KOPT-K1 (cell line): ENCODE measurements around the gene TBC1D14.
A peak's percentile ranks its signal among the peaks of the same experiment; 100 is the strongest.

ENCODE experiments used
- H3K27ac ChIP-seq: fragments of 200-600 bp; sonication (generic); 2 replicates; pipeline ENCODE4 v1.5.1; 2016; ENCODE audit warnings: antibody characterized with exemption, mild to moderate bottlenecking, low read depth, low read length; ENCODE audit not compliant: poor library complexity, severe bottlenecking
- H3K36me3 ChIP-seq: fragments of 200-600 bp; sonication (generic); 2 replicates; pipeline ENCODE4 v1.5.1; 2017; ENCODE audit warnings: antibody characterized with exemption, mild to moderate bottlenecking, low read length, moderate library complexity; ENCODE audit not compliant: insufficient read depth
- H3K9me3 ChIP-seq: fragments of 200-600 bp; sonication (generic); 2 replicates; pipeline ENCODE4 v1.5.1; 2017; ENCODE audit warnings: antibody characterized with exemption, low read length, mild to moderate bottlenecking; ENCODE audit not compliant: insufficient read depth, poor library complexity, severe bottlenecking

Gene TBC1D14

GRCh38 chr4:6940744-6941137 lies 31.1 kb downstream of the TBC1D14 start:
- Histone ChIP-seq H3K9me3 (no peaks in the 10 kb centered on the region), H3K36me3 (peaks cover 24% of the 10 kb centered on the region; the same call in 1 of the 2 replicates), H3K27ac (no peak overlapping the region)

- Histone ChIP-seq H3K27ac (peak overlapping the region; percentile 54), H3K36me3 (peaks cover 27% of the 10 kb centered on the region; the same call in 1 of the 2 replicates), H3K9me3 (no peaks in the 10 kb centered on the region)
Observed at GRCh38 chr4:6941796-6942195, 32.2 kb downstream of the TBC1D14 start.

GRCh38 chr4:6942238-6942800 lies 32.7 kb downstream of the TBC1D14 start:
- Histone ChIP-seq H3K36me3 (peaks cover 27% of the 10 kb centered on the region; the same call in 1 of the 2 replicates), H3K9me3 (no peaks in the 10 kb centered on the region), H3K27ac (peak overlapping the region; percentile 54)

GRCh38 chr4:6943012-6943884 lies 33.6 kb downstream of the TBC1D14 start:
- H3K9me3 ChIP-seq: no peaks in the 10 kb centered on the region
- H3K36me3 ChIP-seq: peaks cover 27% of the 10 kb centered on the region; the same call in 1 of the 2 replicates
- peak overlapping the region; percentile 54 for H3K27ac ChIP-seq

GRCh38 chr4:6943885-6944225 lies 34.2 kb downstream of the TBC1D14 start:
- peaks cover 23% of the 10 kb centered on the region; the same call in 1 of the 2 replicates for H3K36me3 ChIP-seq
- H3K27ac ChIP-seq: no peak overlapping the region

GRCh38 chr4:6944301-6945051 lies 34.9 kb downstream of the TBC1D14 start:
- Histone ChIP-seq H3K27ac (no peak overlapping the region), H3K36me3 (peaks cover 17% of the 10 kb centered on the region; the same call in 1 of the 2 replicates), H3K9me3 (no peaks in the 10 kb centered on the region)

More at GRCh38 chr4:6943885-6944225, 34.2 kb downstream of the TBC1D14 start:
- no peaks in the 10 kb centered on the region for H3K9me3 ChIP-seq

- H3K36me3 ChIP-seq: peaks cover 14% of the 10 kb centered on the region; the same call in 1 of the 2 replicates
- no peak overlapping the region for H3K27ac ChIP-seq
Observed at GRCh38 chr4:6945052-6945409, 35.4 kb downstream of the TBC1D14 start.

GRCh38 chr4:6946497-6946896 lies 36.9 kb downstream of the TBC1D14 start:
- H3K9me3 ChIP-seq: no peaks in the 10 kb centered on the region
- peaks cover 14% of the 10 kb centered on the region; the same call in 1 of the 2 replicates for H3K36me3 ChIP-seq
- no peak overlapping the region for H3K27ac ChIP-seq

More at GRCh38 chr4:6945052-6945409, 35.4 kb downstream of the TBC1D14 start:
- no peaks in the 10 kb centered on the region for H3K9me3 ChIP-seq

- Histone ChIP-seq H3K36me3 (peaks cover 14% of the 10 kb centered on the region; the same call in 1 of the 2 replicates), H3K27ac (no peak overlapping the region), H3K9me3 (no peaks in the 10 kb centered on the region)
Observed at GRCh38 chr4:6948134-6948460, 38.5 kb downstream of the TBC1D14 start.

- Histone ChIP-seq H3K36me3 (no peaks in the 10 kb centered on the region), H3K27ac (no peak overlapping the region), H3K9me3 (no peaks in the 10 kb centered on the region)
Observed at GRCh38 chr4:6951880-6952381, 42.3 kb downstream of the TBC1D14 start.

- H3K27ac ChIP-seq: no peak overlapping the region
- no peaks in the 10 kb centered on the region for H3K9me3 ChIP-seq
Observed at GRCh38 chr4:6953751-6954380, 44.2 kb downstream of the TBC1D14 start.

GRCh38 chr4:6955261-6955911 lies 45.8 kb downstream of the TBC1D14 start:
- Histone ChIP-seq H3K36me3 (no peaks in the 10 kb centered on the region), H3K9me3 (no peaks in the 10 kb centered on the region), H3K27ac (no peak overlapping the region)

More at GRCh38 chr4:6953751-6954380, 44.2 kb downstream of the TBC1D14 start:
- H3K36me3 ChIP-seq: no peaks in the 10 kb centered on the region

- H3K27ac ChIP-seq: no peak overlapping the region
- no peaks in the 10 kb centered on the region for H3K9me3 ChIP-seq
- peaks cover 6% of the 10 kb centered on the region; the same call in 1 of the 2 replicates for H3K36me3 ChIP-seq
Observed at GRCh38 chr4:6956087-6956433, 46.4 kb downstream of the TBC1D14 start.

- Histone ChIP-seq H3K27ac (no peak overlapping the region), H3K9me3 (no peaks in the 10 kb centered on the region), H3K36me3 (peaks cover 10% of the 10 kb centered on the region; the same call in 1 of the 2 replicates)
Observed at GRCh38 chr4:6956434-6957147, 47.0 kb downstream of the TBC1D14 start.
